ENCODE data around the gene USP2.

USP2 gene

GRCh38 chr11:119375337-119376196 lies 5.9 kb downstream of the USP2 start:
- DNase-seq: no peak

GRCh38 chr11:119374632-119375336 lies 6.7 kb downstream of the USP2 start:
- no peak for DNase-seq

- DNase-seq: no peak
These were observed 7.4 kb downstream of the USP2 start for GRCh38 chr11:119373921-119374631.

DNA sequence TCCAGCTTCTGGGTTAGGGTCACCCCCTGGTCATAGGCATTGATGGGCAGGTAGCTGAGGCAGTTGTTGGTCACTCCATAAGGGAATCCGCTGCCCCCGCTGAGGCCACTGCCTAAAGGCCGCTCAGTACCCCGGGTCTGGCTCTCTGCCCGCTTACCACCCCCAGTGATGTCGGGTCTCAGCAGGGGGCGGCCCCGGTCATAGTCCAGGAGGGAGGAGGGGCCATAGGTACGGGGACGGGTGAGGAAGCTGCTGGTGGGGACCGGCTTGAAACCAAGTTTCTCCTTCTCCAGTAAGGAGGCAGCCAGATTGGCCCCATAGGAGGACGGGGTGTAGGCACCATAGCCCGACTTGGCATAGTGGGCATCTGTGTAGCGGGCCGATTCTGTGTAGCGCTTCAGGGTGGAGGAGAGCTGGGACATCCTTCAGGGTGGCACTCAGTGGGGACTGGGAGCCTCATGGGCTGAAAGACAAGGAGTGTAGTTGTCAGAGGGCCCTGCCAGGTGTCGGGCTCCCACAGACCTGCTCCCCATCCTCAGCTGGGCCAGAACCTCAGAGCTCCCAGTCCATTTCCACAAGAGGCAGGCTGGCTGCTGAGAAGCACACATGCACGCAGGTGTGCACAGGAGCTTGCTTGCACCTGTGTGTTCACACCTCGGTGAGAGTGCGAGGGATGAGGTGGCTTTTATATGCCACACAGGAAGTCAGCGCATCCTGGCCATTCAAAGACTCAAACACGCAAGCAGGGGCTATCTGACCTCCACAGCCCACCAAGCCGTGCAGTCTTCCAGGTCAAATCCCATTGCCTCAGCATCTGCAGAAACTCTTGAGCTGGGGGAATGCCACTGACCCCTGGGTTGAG lies 8.2 kb downstream of the USP2 start:
- DNase-seq: no peak

GRCh38 chr11:119372260-119373058 lies 9.0 kb downstream of the USP2 start:
- DNase-seq: no peak

GRCh38 chr11:119371778-119372182 lies 9.7 kb downstream of the USP2 start:
- no peak for DNase-seq

- DNase-seq: no peak
These were observed 10.4 kb downstream of the USP2 start for GRCh38 chr11:119371067-119371601.

DNA sequence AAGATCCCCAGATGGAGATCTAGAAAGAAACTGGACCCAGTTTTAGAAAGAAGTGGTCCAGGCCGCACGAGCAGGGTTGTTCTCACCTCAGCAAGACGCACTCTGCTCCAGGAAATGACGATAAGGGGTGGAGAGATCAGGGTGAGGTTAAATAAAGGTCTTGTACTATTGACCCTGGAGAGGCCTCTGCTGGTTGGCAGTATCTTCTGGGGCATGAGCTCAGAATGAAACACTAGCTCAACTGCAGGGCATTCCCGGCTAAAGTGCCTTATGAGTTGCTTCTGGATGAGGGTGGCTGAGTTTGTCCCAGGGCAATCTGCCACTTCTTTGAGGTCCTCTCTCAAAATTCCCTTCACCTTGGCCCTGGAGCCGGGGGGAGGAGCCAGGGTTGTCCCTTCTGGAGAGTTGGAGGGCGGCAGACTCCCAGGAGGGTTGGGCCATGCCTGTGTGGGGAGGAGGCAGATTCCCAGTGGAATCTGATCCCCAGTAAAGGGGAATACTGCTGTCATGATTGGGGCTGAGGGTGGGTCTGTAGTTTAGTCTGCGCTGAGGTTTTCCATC lies 10.9 kb downstream of the USP2 start:
- DNase-seq: no peak

DNA sequence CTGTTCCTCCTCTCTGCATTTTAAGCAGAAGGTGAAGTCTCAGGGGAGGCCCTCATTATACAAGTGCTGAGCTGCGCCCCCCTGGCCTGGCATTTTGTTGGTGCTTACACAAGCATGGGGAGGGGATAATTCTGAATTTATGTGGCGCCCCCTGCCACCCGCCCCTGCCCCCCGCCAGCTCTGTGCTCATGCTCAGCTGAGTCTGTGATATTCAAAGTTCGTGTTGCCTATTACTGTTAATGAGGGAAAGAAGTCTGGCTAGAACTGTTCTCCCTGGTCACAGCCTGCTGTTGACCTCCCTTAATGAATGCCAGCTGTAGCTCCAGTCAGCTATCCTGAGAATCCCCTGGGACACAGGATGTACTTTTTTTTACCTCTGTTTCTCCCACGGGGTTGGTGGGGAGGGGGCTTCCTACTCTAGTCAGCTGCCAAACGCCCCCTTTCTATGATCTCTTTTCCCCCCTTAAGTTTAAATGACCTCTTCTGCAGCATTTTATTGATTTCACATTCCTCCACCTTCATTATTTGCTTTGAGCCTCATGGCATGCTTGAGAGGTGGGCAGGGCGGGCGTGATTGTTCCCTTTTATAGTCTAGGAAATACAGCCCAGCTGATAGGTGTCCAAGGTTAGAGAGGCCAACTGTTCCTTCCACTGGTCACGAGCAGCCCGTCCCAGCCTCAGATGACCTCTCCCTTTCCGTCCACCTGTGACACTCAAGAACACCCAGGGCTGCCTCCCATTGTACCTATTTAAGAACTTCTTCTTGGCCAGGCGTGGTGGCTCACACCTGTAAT lies 12.2 kb downstream of the USP2 start:
- DNase-seq: no peak

- DNase-seq: no peak
These were observed 13.1 kb downstream of the USP2 start for GRCh38 chr11:119368121-119369034.

DNA sequence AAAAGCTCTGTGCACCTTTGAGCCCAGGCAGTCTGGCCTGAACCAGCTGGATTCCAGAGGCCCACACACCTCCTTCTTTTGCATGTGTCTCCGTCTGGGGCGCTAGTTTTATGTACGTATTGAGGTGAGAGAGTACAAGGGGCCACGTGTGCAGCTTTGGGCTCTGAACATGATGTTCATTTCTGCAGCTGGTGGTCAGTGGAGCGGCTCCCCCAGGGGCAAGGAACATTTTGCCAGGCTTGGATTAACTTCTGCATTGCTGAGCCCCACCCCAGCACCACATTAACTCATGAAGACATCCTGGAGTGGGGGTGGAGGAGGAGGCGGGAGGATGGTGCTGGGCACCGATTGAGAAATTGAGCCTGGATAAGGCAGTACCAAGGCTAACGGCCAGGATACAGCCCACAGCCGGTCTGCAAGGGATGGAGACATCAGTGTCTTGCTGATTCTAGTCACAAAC lies 13.8 kb downstream of the USP2 start:
- DNase-seq: no peak

DNA sequence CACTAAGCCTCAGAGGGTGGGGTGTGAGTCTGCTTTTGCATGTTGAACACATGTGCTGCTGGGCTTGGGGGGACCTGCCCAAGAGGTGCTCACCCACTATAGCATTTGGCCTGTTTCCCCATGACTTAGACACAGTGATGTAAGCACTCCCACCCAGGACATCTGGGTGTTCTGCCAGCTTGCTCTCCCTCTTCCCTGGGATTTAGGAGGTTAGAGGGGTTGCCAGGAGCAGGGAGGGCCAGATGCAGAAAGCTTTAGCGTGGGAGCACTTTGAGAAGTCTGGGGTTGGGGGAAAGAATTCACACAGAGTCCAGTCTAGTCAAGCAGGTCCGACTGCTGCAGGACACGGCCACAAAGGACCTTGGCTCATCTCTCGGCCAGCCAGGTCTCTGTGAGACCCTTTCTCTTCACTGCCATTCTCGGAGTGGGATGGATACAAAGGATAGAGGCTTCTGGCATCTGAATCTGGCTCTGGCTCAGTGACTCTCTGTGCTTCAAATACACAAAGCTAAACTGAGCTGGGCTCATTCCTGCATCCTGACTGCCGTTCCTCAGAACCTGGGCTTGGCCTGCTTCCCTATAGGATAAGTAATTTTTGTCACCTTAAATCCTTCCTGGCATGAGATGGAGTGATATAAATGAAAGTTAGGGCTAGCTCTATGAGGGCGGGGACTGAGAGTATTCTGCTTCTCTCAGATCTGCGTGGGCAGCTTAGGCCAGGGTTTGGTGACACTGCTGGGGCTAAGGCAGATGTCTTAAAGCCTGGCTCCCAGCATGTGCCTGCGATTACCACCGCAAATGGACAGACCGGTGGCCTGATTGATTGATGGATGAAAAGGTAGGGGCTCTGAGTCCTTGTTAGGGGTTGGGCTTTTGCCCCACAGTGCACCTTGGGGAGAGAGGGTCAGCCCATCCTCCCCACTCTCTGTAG lies 14.5 kb downstream of the USP2 start:
- no peak for DNase-seq

DNA sequence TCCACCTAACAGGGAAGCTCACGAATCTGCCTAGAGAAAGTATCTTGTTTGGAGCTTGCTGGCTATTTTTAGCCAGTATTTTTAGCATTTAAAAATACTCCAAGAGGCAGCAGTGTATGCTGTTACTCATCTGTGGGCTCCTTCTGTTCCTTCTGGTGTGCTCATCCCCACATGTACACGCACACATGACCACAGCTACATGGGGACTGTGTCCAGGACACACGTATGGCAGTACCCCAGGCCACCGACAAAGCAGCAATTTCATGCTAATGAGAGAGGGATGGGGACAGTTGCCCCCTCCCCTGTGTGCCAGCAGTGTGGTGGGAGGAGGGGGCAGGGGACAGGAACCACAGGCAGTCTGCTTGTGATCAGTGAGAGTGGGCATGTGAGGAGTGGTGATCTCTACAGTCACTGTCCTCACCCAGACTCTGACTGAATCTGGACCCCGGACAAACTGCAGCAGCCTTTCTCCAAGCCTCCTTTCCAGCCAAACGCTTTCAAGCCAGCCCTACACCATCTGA lies 16.4 kb downstream of the USP2 start:
- DNase-seq: no peak

DNA sequence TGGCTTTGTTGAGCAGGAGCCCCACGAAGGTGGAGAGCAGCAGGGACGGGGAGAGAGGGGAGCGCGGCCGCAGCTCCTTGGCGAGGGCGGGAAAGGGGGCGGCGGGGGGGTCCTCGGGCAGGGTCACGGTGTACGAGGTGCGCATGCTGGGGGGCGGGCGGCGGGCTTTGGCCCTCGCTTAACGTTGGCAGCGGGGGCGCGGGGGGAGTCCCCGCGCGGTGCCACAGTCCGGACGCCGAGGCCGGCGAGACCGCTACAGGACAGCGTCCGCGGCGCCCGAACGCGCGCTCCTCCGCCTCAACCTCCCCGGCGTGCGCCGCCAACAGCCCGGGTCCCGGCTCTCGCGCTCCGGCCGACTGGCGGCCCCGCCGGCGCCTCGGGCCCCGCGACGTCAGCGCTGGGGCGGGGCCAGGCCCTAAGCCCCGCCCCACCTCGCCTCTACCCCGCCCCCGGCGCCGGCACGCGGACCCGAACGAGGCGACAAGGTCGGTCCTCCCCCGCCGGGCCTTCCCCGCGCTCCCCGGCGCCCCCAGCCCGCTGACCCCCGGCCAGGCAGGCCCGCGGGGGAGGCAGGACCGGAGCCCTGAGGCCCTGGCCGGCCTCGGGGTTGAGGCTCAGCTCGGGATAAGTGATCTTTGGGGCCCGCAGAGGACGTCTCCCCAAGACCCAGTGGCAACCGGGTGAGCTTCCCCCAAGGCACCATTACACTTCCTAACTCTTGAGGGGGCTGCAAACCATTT lies 17.5 kb downstream of the USP2 start:
- peak; percentile 41 for DNase-seq

- DNase-seq: no peak
These were observed 18.2 kb downstream of the USP2 start for GRCh38 chr11:119363081-119363850.

- DNase-seq: no peak
These were observed 18.8 kb downstream of the USP2 start for GRCh38 chr11:119362741-119363080.

All from effector CD4-positive, alpha-beta T cell (primary cell).